Vagina (tissue), 2 donors: ENCODE measurements around the gene USP7. TPM values are rescaled to one million over a fixed set of nuclear protein-coding genes. Genes with fewer than 3 reads are reported as not detected.
A peak's percentile ranks its signal among the peaks of the same experiment; 100 is the strongest.

Experiments used
- DNase-seq, 2 donors: peaks; one replicate each; pipeline ENCODE4 v3.0.0-alpha.2; 2017; ENCODE audit errors: extremely low spot score in 2 of 2
- H3K27ac ChIP-seq: fragments of 200-600 bp; sonication (generic); one replicate; pipeline ENCODE4 v1.5.1; 2019
- H3K27me3 ChIP-seq: fragments of 200-600 bp; sonication (generic); one replicate; pipeline ENCODE4 v1.5.1; 2019
- H3K36me3 ChIP-seq, 2 donors: fragments of 200-600 bp; sonication (generic); one replicate each; pipeline ENCODE4 v1.5.1; 2017 to 2019
- H3K4me1 ChIP-seq: fragments of 200-600 bp; sonication (generic); one replicate; pipeline ENCODE4 v1.5.1; 2019
- H3K4me3 ChIP-seq, 2 donors: fragments of 200-600 bp; sonication (generic); 1 replicate in 1 of 2; 2 replicates in 1 of 2; pipeline ENCODE4 v1.5.1; 2016 to 2019
- H3K9me3 ChIP-seq: fragments of 200-600 bp; sonication (generic); one replicate; pipeline ENCODE4 v1.5.1; 2019
- POLR2A ChIP-seq, 2 donors: fragments of 450-650 bp; IDR thresholded peaks; one replicate each; pipeline ENCODE4 v1.6.1; 2017; ENCODE audit warnings: antibody characterized with exemption in 2 of 2, mild to moderate bottlenecking in 2 of 2, moderate library complexity in 2 of 2
- POLR2AphosphoS5 ChIP-seq, 2 donors: sonication (generic); formaldehyde crosslinking; IDR thresholded peaks; one replicate each; pipeline ENCODE4 v1.9.0; 2017; ENCODE audit warnings: antibody characterized with exemption in 2 of 2, mild to moderate bottlenecking in 2 of 2, low read depth in 1 of 2; ENCODE audit not compliant: insufficient read depth in 1 of 2
- intact Hi-C: fragments of 100-400 bp; cut with DNase I; formaldehyde crosslinking; loops from one replicate; pipeline ENCODE4 v1.15.1; 2023
- total RNA-seq: library from RNA; depleted of rRNA; stranded (reverse); fragments of >200 nt; gene quantifications from one replicate; pipeline ENCODE4 v1.2.3, GENCODE V29; 2016
- TF ChIP-seq, protein P1 (sequence below), 3 experiments: fragments of 450-650 bp in 2 of 3; fragments of 200-600 bp in 1 of 3; sonication (generic) in 1 of 3; IDR thresholded peaks; one replicate each; pipeline ENCODE4 v1.5.1; 2017 to 2019; ENCODE audit warnings: antibody characterized with exemption in 3 of 3, mild to moderate bottlenecking in 2 of 3, moderate library complexity in 2 of 3

USP7 gene
- 112 TPM for total RNA-seq

GRCh38 chr16:8963821-8964441 lies at the start of gene USP7:
Gene USP7 (minus strand): TSS chr16:8963906. CDS start chr16:8963285, 621 bp downstream.
- H3K9me3 ChIP-seq: no peaks in the 10 kb centered on the region
- no peaks in the 10 kb centered on the region for H3K27me3 ChIP-seq
- DNase-seq: no peak
- peak within 1 kb of the TSS; percentile 80 to 84 for H3K4me3 ChIP-seq
- H3K36me3 ChIP-seq: no peaks in the 10 kb centered on the region
- TF ChIP-seq, protein P1, sequence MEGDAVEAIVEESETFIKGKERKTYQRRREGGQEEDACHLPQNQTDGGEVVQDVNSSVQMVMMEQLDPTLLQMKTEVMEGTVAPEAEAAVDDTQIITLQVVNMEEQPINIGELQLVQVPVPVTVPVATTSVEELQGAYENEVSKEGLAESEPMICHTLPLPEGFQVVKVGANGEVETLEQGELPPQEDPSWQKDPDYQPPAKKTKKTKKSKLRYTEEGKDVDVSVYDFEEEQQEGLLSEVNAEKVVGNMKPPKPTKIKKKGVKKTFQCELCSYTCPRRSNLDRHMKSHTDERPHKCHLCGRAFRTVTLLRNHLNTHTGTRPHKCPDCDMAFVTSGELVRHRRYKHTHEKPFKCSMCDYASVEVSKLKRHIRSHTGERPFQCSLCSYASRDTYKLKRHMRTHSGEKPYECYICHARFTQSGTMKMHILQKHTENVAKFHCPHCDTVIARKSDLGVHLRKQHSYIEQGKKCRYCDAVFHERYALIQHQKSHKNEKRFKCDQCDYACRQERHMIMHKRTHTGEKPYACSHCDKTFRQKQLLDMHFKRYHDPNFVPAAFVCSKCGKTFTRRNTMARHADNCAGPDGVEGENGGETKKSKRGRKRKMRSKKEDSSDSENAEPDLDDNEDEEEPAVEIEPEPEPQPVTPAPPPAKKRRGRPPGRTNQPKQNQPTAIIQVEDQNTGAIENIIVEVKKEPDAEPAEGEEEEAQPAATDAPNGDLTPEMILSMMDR (IDR thresholded peaks at IDR 0.05): no peak
- TF ChIP-seq POLR2A (IDR thresholded peaks at IDR 0.05) (peak in 1 of 2 donors; percentile 55), POLR2AphosphoS5 (IDR thresholded peaks at IDR 0.05; ENCODE audit: insufficient read depth in 1 of 2, low read depth in 1 of 2) (peak in 1 of 2 donors; percentile 36)
- intact Hi-C loops: loop anchor here (5.0 kb wide), 2 partner anchors 83 to 128 kb away; partner anchors contain the start of gene HAPSTR1
- H3K27ac ChIP-seq: peak within 1 kb of the TSS; percentile 81
- peaks cover 44% of the 10 kb centered on the region for H3K4me1 ChIP-seq

DNA sequence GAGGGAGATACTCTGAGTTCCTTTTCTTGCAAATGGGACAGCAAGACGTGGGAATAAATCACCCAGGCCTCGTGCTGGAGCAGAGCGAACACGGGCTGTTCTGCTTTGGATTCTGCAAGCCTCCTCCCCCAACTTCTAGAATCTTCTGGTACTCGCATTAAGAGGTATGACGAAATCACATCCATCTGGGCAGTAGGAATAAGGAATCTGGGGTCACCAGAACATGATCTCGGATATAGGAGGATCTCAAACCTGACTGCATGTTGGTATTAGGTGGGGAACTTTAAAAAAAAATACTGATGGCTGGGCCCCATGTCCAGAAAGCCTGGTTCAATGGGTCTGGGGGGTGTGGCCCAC lies 49.8 kb upstream of the USP7 start:
- TF ChIP-seq, protein P1 (IDR thresholded peaks at IDR 0.05): no peak
- TF ChIP-seq POLR2AphosphoS5 (IDR thresholded peaks at IDR 0.05; ENCODE audit: insufficient read depth in 1 of 2, low read depth in 1 of 2) (no peak), POLR2A (IDR thresholded peaks at IDR 0.05) (no peak)
- Histone ChIP-seq H3K27ac (no peak overlapping the region), H3K36me3 (no peaks in the 10 kb centered on the region), H3K4me1 (peaks cover 6% of the 10 kb centered on the region), H3K27me3 (no peaks in the 10 kb centered on the region), H3K4me3 (no peak overlapping the region), H3K9me3 (no peaks in the 10 kb centered on the region)
- intact Hi-C loops: no loop called here
- DNase-seq: no peak

- no peak for DNase-seq
- intact Hi-C loops: no loop called here
- TF ChIP-seq POLR2A (IDR thresholded peaks at IDR 0.05) (no peak), POLR2AphosphoS5 (IDR thresholded peaks at IDR 0.05; ENCODE audit: insufficient read depth in 1 of 2, low read depth in 1 of 2) (no peak)
- TF ChIP-seq, protein P1 (IDR thresholded peaks at IDR 0.05): no peak
- Histone ChIP-seq H3K4me1 (peaks cover 8% of the 10 kb centered on the region), H3K36me3 (no peaks in the 10 kb centered on the region), H3K4me3 (no peak overlapping the region), H3K27ac (no peak overlapping the region), H3K9me3 (no peaks in the 10 kb centered on the region), H3K27me3 (no peaks in the 10 kb centered on the region)
Measured at GRCh38 chr16:9012848-9013507, 49.3 kb upstream of the USP7 start.

DNA sequence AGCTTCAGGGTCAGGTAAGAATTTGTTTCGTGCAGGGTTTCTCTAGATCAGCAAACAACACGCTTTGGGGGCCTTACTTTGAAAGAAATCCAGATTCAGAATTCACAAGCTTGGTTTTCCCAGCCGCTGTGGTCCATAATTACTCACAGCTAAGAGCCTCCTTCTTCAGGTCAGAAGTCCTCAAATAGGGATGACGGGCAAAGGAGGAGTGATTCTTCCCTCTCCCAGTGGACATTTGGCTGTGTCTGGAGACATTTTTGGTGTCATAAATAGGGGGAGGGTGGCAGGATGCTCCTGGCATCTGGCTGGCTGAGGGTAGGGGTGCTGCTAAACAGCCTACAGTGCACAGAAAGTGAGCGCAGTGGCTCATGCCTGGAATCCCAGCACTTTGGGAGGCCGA lies 48.6 kb upstream of the USP7 start:
- Histone ChIP-seq H3K4me1 (peaks cover 4% of the 10 kb centered on the region), H3K9me3 (no peaks in the 10 kb centered on the region), H3K27me3 (no peaks in the 10 kb centered on the region), H3K4me3 (no peak overlapping the region), H3K36me3 (no peaks in the 10 kb centered on the region), H3K27ac (no peak overlapping the region)
- no peak for DNase-seq
- intact Hi-C loops: no loop called here
- TF ChIP-seq, protein P1 (IDR thresholded peaks at IDR 0.05): no peak
- TF ChIP-seq POLR2A (IDR thresholded peaks at IDR 0.05): no peak
- TF ChIP-seq POLR2AphosphoS5 (IDR thresholded peaks at IDR 0.05; ENCODE audit: insufficient read depth in 1 of 2, low read depth in 1 of 2): no peak
